Keratinocyte (primary cell): ENCODE data around the gene RBM39.
"Not testable (repeated sequence)": the region's sequence is repeated elsewhere in the genome, so short reads cannot be mapped to it uniquely, and the experiment has no call there.

Experiments
- CTCF ChIP-seq, 3 experiments: IDR thresholded peaks in 1 of 3; conservative IDR thresholded peaks in 1 of 3; optimal IDR thresholded peaks in 1 of 3; 2 replicates in 2 of 3; 3 replicates in 1 of 3; pipeline versions ENCODE3 to v1.5.1; 2011; ENCODE audit warnings: low read length in 3 of 3, mild to moderate bottlenecking in 3 of 3, moderate library complexity in 2 of 3, control low read depth in 1 of 3, inconsistent platforms in 1 of 3; ENCODE audit not compliant: insufficient read depth in 2 of 3; ENCODE audit errors: extremely low read depth in 1 of 3
- EZH2 ChIP-seq: IDR thresholded peaks from one replicate; pipeline ENCODE4 v1.6.1; 2012; ENCODE audit warnings: inconsistent platforms, mild to moderate bottlenecking, low read length, moderate library complexity

- TF ChIP-seq CTCF (optimal IDR thresholded peaks at IDR 0.05 in 1 of 3, IDR thresholded peaks at IDR 0.05 in 1 of 3, conservative IDR thresholded peaks at IDR 0.05 in 1 of 3; ENCODE audit: extremely low read depth in 1 of 3, insufficient read depth in 2 of 3, low read length in 3 of 3); EZH2: not testable (repeated sequence)
Measured at GRCh38 chr20:35783811-35784210, 41.8 kb upstream of the RBM39 start.
